ENCODE results near the gene LRCH1. TPM values are rescaled to one million over a fixed set of nuclear protein-coding genes. Genes with fewer than 3 reads are reported as not detected.

LRCH1 gene
- total and polyA plus RNA-seq, 2 of the 4 experiments (the other 2 are of a cell fraction) = 7.0 to 8.8 TPM

DNA sequence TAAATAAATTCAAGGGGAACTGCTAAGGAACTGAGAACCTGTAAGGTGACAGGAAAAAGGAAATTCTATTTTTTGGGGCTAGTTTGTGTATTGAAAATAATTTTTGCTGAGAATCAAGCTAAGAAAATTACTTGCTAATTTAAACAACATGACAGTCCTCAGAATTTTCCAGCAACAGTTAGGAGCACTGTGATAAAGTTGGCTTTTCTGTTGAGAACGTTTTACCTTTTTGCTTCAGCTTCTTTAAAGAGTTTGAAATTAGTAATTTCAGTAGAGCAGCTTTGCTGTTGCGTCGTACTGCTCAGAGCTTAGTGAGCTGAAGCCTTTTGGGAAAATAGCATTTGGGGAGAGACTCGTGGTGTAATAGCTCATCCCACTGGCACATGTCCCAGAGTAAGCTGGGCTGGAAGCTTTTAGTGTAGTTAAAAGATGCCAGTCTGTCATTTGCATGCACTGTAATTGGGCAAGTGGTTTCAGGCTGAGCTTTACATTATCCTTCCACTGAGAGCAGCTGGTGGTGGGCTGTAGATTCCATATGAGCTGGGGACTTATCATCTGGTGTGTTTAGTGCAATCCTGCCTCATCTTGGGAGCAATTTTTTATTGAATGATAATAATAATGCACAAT, 69.8 kb downstream of the LRCH1 start:
- no peak overlapping the region for H3K4ac ChIP-seq (ENCODE audit: low read depth, low read length)
- no peak overlapping the region for H3K4me3 ChIP-seq (ENCODE audit: insufficient read depth, low read depth, low read length)
- DNase-seq (peak; percentile 84), ATAC-seq (ENCODE audit: low read depth) (peak; percentile 94)
- no peak overlapping the region for H4K8ac ChIP-seq (ENCODE audit: low read depth in 2 of 2, low read length in 2 of 2)
- dilution Hi-C loops (cut with HindIII; ENCODE audit: low sequenced_read_pairs, unreplicated experiment) (no loop called here), in situ Hi-C loops (cut with MboI; ENCODE audit: low sequenced_read_pairs) (no loop called here), intact Hi-C loops (cut with micrococcal nuclease) (no loop called here)
- peak overlapping the region; percentile 51 for H3K4me2 ChIP-seq (ENCODE audit: low read depth, low read length)
- H3K56ac ChIP-seq (ENCODE audit: extremely low read depth, insufficient read depth, low read length) = no peak overlapping the region
- H3K9me1 ChIP-seq (ENCODE audit: insufficient read depth, low read length) = peaks cover 19% of the 10 kb centered on the region
- H2AK5ac ChIP-seq (ENCODE audit: low read depth, low read length) = no peak overlapping the region
- ChIA-PET POLR2A (ENCODE audit: unreplicated experiment) (interaction anchor here (0.5 kb wide), 1 partner anchor 37 kb away, joined by 4 read pairs; no protein-coding TSS in a partner anchor), CTCF (interaction anchor here (0.8 kb wide), 1 partner anchor 57 kb away, joined by 4 read pairs; no protein-coding TSS in a partner anchor)
- no peak overlapping the region for H4K5ac ChIP-seq (ENCODE audit: low read depth, low read length)
- H3K27me3 ChIP-seq (ENCODE audit: control insufficient read depth, insufficient read depth, low read length) = no peaks in the 10 kb centered on the region
- H2BK120ac ChIP-seq (ENCODE audit: low read depth, low read length) = no peak overlapping the region
- H3K18ac ChIP-seq (ENCODE audit: low read depth, low read length) = no peak overlapping the region
- H3K9ac ChIP-seq (ENCODE audit: low read depth, low read length) = no peak overlapping the region
- no peaks in the 10 kb centered on the region for H3K36me3 ChIP-seq (ENCODE audit: control insufficient read depth, insufficient read depth, low read length)
- no peak overlapping the region for H3K27ac ChIP-seq (ENCODE audit: insufficient read depth, low read length)
- H3K9me3 ChIP-seq (ENCODE audit: control insufficient read depth, insufficient read depth, low read length) = no peaks in the 10 kb centered on the region
- TF ChIP-seq POLR2A (IDR thresholded peaks at IDR 0.05; ENCODE audit: low read depth, low read length) (no peak), CEBPB (IDR thresholded peaks at IDR 0.05; ENCODE audit: low read depth, low read length) (peak; percentile 39; the same call in 1 of the 2 replicates)
- H2BK20ac ChIP-seq (ENCODE audit: low read depth, low read length) = no peak overlapping the region
- no peak overlapping the region for H2AK9ac ChIP-seq (replicated peaks; ENCODE audit: low read depth, low read length, poor library complexity)
- no peak overlapping the region for H2AFZ ChIP-seq (replicated peaks; ENCODE audit: low read length, poor library complexity)
- no peak overlapping the region for H3K23ac ChIP-seq (ENCODE audit: low read depth, low read length)
- H3K79me1 ChIP-seq (ENCODE audit: low read depth in 1 of 2, low read length in 2 of 2) = peaks cover 22 to 70% of the 10 kb centered on the region in 2 experiments
- 0 out of 2 replicates have a peak overlapping the region, but pooled peaks have one; percentile 10 for H3K14ac ChIP-seq (replicated peaks; ENCODE audit: low read depth, low read length)
- WGBS, 2 experiments (ENCODE audit: extremely low coverage in 2 of 2, insufficient read length in 1 of 2) = 34% methylated on average over 3 of the region's 4 CpGs; no CpG with 5 or more reads in 1 of the 2 experiments
- peaks cover 29% of the 10 kb centered on the region for H4K20me1 ChIP-seq (ENCODE audit: insufficient read depth, low read length)
- BruUV-seq (replicated peaks) = no TSS peak
- H2BK15ac ChIP-seq (ENCODE audit: low read depth, low read length) = no peak overlapping the region
- H4K91ac ChIP-seq (ENCODE audit: insufficient read depth, low read depth, low read length) = no peak overlapping the region
- H3K4me1 ChIP-seq (ENCODE audit: control insufficient read depth, insufficient read depth, low read length) = peaks cover 12% of the 10 kb centered on the region
- H2BK5ac ChIP-seq (ENCODE audit: low read depth, low read length, poor library complexity, severe bottlenecking) = no peak overlapping the region
